Measurements from ENCODE around the gene TMEM212. TPM values are rescaled to one million over a fixed set of nuclear protein-coding genes. Genes with fewer than 3 reads are reported as not detected.

Gene TMEM212
- total and polyA plus RNA-seq, 9 of the 15 experiments (the other 6 are each of a cell fraction or from before 2014, with no cell fraction given), result not detected

- TF ChIP-seq ZNF639 (CRISPR knock-in tag; conservative IDR thresholded peaks at IDR 0.05 in 1 of 2, IDR thresholded peaks at IDR 0.05 in 1 of 2) (no peak), GABPA (tag; conservative IDR thresholded peaks at IDR 0.05; ENCODE audit: low read depth) (0 out of 2 replicates have a peak, but pooled peaks have one; percentile 21), GTF2E2 (tag; IDR thresholded peaks at IDR 0.05) (peak; percentile 53; the same call in 1 of the 2 replicates), CSDE1 (IDR thresholded peaks at IDR 0.05) (no peak), ATF2 (CRISPR knock-in tag; IDR thresholded peaks at IDR 0.05) (no peak), SRF (CRISPR knock-in tag; IDR thresholded peaks at IDR 0.05) (peak in 1 of 2 experiments; percentile 9; a peak in 1 of 4 replicates), SMARCB1 (IDR thresholded peaks at IDR 0.05; ENCODE audit: insufficient read length, low read depth) (peak; percentile 7), DNMT1 (IDR thresholded peaks at IDR 0.05) (no peak), TFE3 (CRISPR knock-in tag; IDR thresholded peaks at IDR 0.05) (no peak), POLR2B (IDR thresholded peaks at IDR 0.05; ENCODE audit: low read depth, partially characterized antibody) (peak; percentile 74), MLLT1 (IDR thresholded peaks at IDR 0.05) (0 out of 4 replicates have a peak, but pooled peaks of 1 of the 2 experiments have one; percentile 10), ZNF175 (CRISPR knock-in tag; IDR thresholded peaks at IDR 0.05; ENCODE audit: low read depth) (0 out of 2 replicates have a peak, but pooled peaks have one; percentile 19), POLR2A (conservative IDR thresholded peaks at IDR 0.05) (peak; percentile 76)
These were observed 32.4 kb upstream of the TMEM212 start (continued) for GRCh38 chr3:171810629-171811294.
